ENCODE results near the gene SEC31A.

- no peak for TF ChIP-seq CTCF (IDR thresholded peaks at IDR 0.05)
- TF ChIP-seq POLR2A (IDR thresholded peaks at IDR 0.05), result no peak
Observed at GRCh38 chr4:82775243-82775642, 115.7 kb downstream of the SEC31A start.

Data from uterus (tissue), 2 donors.